Measurements from ENCODE around the gene CDH23.

GRCh38 chr10:71580926-71581325 is 184.2 kb downstream of the CDH23 start:
- no peak for TF ChIP-seq KDM5B (IDR thresholded peaks at IDR 0.05; ENCODE audit: insufficient replicate concordance, low read depth, low read length)
- TF ChIP-seq MAX (CRISPR knock-in tag; IDR thresholded peaks at IDR 0.05) = no peak
- no peak for TF ChIP-seq C11orf30 (IDR thresholded peaks at IDR 0.05; ENCODE audit: low read depth)
- TF ChIP-seq NCOA1 (IDR thresholded peaks at IDR 0.05; ENCODE audit: low read depth) = no peak
- TF ChIP-seq ESRRA (IDR thresholded peaks at IDR 0.05; ENCODE audit: borderline replicate concordance, low read depth) = no peak
- no peak for TF ChIP-seq NELFE (IDR thresholded peaks at IDR 0.05; ENCODE audit: insufficient read depth, insufficient read length)
- no peak for TF ChIP-seq NFE2L1 (tag; IDR thresholded peaks at IDR 0.05; ENCODE audit: borderline replicate concordance, low read depth)
- no peak for TF ChIP-seq ETS1 (conservative IDR thresholded peaks at IDR 0.05; ENCODE audit: control insufficient read depth, low read depth, low read length)
- TF ChIP-seq BRD4 (IDR thresholded peaks at IDR 0.05) = no peak
- no peak for TF ChIP-seq CTCF (IDR thresholded peaks at IDR 0.05 in 2 of 3, conservative IDR thresholded peaks at IDR 0.05 in 1 of 3; ENCODE audit: insufficient read depth in 2 of 3, low read depth in 1 of 3, low read length in 3 of 3)
- TF ChIP-seq RNF2 (IDR thresholded peaks at IDR 0.05) = no peak
- no peak for TF ChIP-seq SIN3A (IDR thresholded peaks at IDR 0.05; ENCODE audit: borderline replicate concordance in 2 of 2, control insufficient read depth in 1 of 2, low read depth in 2 of 2, low read length in 2 of 2)
